CD4-positive, alpha-beta T cell treated with Interleukin-15 for 1 hour (primary cell): ENCODE data around the gene KLK5.
"Not testable (repeated sequence)": the region's sequence is repeated elsewhere in the genome, so short reads cannot be mapped to it uniquely, and the experiment has no call there.

Experiments used
- DNase-seq: peaks from one replicate; pipeline ENCODE4 v3.0.0-alpha.2; 2020

Gene KLK5, protein sequence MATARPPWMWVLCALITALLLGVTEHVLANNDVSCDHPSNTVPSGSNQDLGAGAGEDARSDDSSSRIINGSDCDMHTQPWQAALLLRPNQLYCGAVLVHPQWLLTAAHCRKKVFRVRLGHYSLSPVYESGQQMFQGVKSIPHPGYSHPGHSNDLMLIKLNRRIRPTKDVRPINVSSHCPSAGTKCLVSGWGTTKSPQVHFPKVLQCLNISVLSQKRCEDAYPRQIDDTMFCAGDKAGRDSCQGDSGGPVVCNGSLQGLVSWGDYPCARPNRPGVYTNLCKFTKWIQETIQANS

DNA sequence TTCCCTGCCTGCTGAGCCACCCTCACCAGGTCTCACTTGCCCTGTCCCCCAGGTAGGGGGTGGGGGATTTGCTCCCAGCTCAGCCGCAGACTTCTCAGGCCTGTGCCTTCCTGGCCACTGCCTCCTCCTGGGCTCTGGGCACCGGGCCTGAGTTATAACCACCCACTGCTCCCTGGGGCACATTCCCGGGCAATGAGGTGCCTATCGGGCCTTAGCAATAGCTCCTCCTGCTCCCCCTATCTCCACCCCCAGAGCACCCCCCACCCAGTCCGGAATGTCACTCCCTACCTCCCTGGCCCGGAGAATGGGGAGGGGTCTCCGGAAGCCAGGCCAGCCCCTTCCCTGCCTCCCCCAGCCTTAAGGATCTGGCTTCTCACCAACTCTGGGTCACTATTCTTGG, at the start of gene KLK5:
TSS of gene KLK5 (minus strand) at position 129 of the 400 bp plus-strand sequence. CDS start 381 bp downstream, outside the sequence.
- DNase-seq: no peak

DNA sequence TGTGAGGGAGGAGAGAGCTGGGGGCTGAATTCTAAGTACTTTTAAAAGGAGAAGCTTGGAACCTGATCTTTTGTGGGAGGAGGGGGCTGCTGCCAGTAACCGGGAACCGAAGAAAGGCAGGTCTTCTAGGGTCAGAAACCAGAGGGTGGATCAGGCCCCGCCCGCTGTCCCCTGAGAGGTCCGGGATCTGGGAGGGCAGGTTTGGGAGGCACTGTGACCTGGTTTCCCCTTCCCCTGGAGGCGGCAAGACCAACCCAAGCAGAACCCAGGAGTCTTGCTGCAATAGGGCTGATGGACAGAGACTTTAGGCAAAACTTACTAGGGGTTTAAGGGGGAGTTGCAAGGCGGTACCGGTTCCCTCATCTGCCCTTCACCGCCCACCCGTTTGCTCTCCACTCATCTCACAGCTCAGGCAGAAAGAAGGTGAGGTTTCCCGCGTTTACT, 49.3 kb upstream of the KLK5 start:
- DNase-seq: no peak

DNA sequence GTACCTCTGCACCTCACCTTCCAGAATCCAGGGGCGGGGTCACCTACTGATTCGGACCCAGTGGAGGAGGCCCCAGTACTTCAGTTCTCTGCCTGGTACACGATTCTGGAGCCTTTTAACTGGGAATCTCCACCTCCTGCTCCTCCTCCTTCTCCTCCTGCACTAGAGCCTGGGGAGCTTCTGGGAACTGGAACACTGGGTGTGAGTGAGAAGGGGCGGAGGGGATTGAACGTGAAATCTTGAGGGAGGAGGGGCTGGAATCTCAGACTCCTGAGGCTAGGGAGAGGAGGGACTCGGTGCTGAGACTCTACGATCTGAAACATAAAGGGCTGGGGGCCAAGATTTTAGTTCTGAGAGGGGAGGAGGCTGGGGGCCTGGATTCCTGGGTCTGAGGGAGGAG, 48.7 kb upstream of the KLK5 start, which contains the start of gene KLK8:
TSS of gene KLK8 (minus strand) at position 90 of the 400 bp plus-strand sequence. CDS start 437 bp downstream, outside the sequence.
- DNase-seq: no peak

DNA sequence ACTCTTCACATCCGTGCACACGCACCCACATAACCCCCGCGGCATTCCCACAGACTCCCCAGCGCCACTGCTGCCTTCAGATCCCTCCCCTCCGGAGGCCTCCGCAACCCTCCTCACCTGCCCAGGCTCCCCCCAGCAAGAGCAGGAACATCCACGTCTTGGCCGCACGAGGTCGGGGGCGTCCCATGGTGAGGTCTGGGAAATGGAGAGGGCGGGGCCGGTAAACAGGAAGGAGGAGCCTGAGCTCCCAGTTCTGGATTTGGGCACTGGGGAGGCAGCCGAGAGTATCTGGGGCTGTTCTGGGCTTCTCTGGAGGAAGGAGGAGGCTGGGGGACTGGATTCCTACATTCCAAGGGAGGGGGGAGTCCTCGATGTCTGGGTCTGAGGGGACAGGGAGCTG, 48.1 kb upstream of the KLK5 start:
- DNase-seq: no peak

DNA sequence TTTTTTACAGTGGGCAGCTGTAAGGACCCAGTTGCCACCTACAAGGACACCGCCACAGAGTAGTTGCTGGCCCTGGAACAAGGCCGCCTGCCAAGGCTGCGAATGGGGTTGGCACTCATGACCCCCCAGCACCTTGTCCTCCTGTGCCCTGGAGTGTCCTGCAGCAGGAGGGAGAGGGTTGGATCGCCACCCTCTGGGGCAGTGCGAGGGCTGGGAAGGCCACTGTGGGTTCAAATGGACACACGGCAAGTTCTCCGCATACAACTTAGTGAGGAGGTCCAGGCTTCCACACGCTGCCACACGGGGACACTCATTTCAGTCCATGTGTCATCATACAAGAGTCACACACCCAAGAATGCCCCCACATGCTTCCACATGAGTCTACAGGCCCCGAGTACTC, 47.6 kb upstream of the KLK5 start:
- DNase-seq: no peak

DNA sequence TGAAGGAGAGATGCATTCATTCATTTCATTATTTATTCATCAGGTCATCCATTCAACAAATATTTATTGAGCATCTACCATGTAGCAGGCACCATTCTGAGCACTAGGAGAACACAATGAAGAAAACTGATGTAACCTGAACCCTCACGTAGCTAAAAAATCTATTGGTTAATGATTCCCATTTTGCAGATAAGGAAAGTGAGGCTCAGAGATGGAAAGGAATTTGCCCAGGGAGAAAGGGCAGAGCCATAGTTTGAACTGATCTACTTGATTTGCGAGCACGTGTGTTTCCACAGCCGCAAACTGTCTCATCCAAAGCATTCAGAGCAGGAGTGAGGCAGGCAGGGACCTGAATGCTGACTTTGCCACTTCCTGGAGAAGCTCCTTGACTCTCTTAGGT, 45.8 kb upstream of the KLK5 start:
- DNase-seq: no peak

DNA sequence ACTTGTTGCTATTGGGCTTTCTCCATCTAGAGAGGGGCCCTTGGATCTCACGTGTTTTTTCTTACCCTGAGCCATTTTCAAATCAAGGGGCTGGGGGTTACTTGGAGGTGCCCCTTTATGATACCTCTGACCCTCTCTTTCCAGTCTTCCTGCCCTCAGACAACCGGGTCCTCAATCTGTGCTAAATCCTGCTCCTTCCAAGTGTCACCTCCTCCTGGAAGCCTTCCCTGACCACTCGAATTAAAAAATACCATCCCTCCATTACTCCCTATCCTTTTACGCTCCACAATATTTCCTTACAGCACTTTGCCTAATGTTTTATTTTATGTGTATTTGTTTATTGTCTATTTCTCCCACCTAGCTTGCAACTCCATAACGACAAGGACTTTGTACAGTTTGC, 45.2 kb upstream of the KLK5 start:
- no peak for DNase-seq

DNA sequence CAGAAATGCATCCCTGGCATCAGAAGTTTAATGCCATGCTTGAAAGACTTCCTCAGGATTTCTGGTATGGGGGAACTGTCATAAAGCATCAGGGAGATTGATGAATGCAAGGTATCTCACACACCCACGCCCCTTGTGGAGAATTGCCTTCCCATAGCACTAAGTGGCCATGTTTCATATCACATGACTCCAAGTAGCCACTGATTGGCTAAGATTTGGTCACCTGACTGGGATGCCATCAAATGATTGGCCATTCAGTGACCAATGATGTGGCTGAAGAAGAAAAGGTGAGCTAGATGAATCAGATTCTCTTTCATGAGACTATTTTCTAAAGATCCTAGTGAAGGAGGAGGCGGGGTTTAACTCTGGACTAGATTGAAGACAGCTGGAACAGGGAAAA, 41.3 kb upstream of the KLK5 start:
- no peak for DNase-seq

DNA sequence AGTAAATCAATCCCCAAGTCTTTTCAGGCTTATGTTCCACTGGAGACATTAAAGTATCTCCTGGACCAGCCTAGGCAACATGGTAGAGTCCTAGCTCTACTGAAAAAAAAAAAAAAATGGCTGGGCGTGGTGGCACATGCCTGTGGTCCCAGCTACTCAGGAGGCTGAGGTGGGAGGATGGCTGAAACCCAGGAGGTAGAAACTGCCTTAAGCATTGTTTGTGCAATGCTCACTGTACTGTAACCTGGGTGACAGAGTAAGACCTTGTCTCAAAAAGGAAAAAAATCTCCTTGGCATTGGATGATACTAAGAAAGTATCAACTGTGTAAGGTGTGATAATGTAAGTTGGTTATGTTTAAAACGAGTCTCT, 39.8 kb upstream of the KLK5 start:
- DNase-seq: no peak

DNA sequence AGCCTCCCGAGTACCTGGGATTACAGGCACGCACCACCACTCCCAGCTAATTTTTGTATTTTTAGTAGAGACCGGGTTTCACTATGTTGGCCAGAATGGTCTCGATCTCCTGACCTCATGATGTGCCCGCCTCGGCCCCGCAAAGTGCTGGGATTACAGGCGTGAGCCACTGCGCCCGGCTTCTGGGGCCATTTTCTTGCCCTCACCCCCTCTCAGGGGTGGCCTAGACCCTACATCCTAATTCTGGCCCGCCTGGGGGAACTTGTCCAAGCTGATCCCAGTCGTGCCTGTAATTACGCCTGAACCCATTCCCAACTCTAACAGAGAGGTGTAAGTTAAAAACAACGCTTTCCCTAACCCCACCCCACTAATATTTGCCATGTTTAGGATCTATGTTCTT, 31.6 kb upstream of the KLK5 start:
- DNase-seq: not testable (repeated sequence)

DNA sequence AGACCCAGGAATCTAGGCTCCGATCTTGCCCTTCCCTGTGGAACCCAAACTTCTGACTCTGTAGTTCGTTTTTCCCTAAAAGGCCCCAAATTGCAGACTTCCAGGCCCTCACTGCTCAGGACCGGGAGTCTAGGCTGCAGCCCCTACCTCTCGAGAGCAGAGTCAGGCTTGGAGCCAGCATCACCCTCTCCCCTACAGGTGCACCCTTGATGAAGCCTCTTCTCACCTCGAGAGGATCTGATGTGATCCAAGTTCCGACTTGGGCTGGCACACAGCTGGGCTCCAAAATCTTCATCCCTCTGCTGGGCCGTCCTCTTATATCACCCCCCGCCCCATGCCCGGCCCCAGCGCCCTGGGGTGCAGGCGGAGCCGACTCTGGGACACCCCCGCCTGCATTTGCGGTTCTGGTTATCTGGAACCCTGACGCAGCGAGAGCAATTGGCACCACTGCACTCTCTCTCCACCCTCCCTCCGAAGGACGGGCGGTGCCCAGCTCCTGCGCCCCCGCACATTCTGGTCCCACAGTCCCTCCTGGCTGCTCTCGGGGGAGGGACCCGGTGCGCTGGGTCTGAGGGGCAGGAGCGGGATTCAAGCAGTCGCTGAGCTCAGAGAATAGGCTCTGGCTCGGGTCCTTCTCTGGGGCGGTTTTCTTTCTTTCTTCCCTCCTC, 30.9 kb upstream of the KLK5 start, which contains the start of gene KLK7:
TSS of gene KLK7 (minus strand) at position 293 of the 668 bp plus-strand sequence. CDS start 1,518 bp downstream, outside the sequence.
- no peak for DNase-seq

DNA sequence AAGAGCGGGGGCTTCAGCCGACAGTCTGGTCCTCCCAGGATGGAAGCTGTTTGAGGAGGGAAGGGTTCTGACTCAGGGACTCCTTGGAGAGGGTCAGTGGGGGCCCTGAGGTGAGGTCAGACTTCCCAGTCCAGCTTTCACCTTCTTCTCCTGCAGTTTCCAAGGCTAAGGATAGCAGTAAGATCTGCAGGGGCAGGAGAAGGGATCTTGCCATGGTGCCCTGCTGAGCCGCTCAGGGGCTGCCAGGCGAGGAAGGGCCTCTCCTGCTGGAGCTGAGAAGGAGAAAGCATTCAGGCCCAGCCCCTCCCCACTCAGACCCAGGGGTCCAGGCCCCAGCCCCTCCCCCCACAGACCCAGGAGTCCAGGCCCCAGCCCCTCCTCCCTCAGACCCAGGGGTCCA, 29.3 kb upstream of the KLK5 start:
- DNase-seq: no peak

DNA sequence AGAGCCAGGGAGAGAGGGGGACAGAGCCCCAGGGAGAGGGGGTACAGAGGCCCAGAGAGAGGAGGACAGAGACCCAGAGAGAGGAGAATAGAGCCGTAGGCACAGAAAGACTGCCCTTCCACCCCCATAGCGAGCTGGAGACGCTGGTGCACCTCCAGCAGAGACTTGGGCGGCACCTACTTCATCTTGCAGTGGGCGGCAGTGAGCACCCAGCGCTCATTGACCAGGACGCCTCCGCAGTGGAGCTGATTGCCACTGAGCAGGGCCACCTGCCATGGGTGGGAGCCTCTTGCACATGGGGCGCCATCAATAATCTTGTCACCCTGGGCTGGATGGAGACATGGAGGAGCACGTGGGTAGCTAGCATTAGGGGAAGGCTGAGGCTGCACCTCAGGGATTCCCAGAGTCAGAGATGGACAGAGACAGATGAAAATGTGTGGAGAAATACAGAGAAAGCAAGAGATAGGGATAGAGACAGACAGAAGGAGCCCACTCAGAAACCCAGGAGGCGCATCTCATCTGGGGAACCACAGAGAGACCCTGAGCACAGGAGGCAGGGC, 28.8 kb upstream of the KLK5 start:
- DNase-seq: no peak

DNA sequence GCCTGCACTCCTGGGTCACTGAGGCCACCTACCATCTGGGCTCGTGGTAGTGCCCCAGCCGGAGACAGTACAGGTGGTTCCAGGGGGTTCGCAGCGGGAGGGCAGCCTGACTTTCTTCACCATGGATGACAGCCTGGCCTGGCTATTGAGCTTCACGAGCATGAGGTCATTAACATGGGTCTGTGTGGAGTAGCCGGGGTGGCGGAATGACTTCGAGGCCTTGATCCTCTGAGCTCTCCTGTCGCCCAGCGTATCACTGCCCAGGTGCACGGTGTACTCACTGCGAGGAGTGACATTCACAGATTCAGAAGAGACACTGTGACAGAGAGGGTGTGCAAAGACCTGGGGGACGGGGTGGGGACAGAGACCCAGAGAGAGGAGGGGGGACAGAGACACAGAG, 27.4 kb upstream of the KLK5 start:
- no peak for DNase-seq

DNA sequence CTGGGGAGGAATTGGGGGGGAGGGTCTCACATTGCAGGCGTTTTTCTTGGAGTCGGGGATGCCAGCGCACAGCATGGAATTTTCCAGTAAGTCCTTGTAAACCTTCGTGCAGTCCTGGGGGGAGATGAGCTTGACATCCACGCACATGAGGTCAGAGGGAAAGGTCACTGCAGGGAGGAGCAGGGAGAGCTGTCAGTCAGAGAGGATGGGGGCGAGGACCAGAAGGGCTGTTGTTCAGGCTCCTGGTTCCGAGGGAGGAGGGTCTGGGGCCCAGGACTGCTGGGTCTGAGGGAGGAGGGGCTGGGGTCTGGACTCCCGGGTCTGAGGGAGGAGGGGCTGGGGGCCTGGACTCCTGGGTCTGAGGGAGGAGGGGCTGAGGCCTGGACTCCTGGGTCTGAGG, 26.9 kb upstream of the KLK5 start:
- DNase-seq: no peak

DNA sequence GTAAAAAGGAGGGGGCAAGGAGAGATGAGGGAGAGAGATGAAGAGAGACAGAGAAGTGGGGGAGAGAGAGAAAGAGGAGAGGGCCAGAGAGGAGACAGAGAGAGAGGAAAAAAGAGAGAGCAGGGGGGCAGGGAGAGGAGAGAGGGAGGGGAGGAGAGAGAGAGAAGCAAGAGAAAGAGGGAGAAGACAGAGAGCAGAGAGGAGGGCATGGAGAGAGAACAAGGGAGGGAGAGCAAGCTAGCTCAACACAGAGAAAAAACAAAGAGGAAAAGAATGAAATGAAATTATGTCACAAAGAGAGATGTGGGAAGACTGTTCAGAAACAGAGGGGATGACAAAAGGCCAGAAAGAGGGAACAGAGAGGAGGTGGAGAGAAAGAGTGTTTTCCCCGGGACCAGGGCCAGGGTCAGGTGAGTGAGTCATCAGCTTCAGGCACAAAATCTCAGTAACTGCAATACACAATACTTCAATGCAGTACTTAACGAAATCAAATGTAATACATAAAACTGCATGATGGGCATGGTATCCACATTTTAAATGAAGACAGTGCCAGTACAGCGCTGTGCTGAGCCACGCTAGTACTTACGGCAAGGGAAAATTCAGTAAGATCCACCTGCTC, 26.0 kb upstream of the KLK5 start:
- DNase-seq: no peak

DNA sequence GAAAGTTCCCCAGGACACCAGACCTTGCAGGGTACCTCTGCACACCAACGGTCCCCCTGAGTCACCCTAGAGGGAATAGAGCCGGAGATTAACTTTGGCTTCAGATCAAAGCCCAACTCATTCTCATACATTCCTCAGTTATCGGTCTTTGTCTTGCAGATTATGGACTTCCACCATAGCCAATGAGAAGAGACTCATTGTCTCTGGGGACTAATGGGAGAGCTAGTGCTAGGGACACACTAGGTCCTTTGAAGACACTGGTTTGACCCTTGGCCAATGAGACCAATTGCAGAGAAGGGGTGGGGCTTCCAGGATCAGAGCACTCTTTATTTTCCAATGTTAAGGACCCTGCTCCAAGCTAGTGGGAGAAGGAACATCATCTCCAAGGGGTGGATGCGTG, 24.8 kb upstream of the KLK5 start:
- DNase-seq: no peak

DNA sequence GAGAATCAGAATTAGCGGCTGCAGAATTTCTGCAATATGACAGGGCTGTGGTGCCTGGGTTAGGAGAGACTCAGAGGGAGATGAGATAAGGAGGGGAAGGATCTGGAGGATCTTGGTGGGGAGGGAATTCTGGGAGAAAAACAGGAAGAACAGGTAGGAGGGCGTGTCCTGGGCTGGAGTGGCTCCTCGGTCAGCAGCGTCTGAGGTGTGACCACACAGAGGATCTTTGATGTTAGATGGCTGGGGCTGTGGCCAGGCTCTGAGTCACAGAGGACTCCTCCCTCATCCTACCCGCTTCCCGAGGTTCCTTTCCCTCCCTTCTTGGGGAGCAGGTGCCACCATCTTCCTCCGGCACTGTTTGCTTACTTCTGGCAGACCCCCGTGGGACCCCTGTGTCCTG, 22.9 kb upstream of the KLK5 start:
- no peak for DNase-seq

DNA sequence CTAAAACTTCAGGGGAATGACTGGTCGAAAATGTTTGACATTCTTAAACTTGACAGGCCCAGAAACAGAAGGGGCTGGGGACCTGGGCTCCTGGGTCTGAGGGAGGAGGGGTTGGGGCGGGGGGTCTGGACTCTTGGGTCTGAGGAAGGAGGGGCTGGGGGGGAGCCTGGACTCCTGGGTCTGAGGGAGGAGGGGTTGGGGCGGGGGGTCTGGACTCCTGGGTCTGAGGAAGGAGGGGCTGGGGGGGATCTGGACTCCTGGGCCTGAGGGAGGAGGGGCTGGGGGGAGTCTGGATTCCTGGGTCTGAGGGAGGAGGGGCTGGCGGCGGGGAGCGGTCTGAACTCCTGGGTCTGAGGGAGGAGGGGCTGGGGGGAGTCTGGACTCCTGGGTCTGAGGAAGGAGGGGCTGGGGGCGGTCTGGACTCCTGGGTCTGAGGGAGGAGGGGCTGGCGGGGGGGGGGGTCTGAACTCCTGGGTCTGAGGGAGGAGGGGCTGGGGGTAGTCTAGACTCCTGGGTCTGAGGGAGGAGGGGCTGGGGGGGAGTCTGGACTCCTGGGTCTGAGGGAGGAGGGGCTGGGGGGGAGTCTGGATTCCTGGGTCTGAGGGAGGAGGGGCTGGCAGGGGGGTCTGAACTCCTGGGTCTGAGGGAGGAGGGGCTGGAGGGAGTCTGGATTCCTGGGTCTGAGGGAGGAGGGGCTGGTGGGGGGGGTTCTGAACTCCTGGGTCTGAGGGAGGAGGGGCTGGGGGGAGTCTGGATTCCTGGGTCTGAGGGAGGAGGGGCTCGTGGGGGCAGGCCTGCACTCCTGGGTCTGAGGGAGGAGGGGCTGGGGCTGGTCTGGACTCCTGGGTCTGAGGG, 22.1 kb upstream of the KLK5 start:
- no peak for DNase-seq

DNA sequence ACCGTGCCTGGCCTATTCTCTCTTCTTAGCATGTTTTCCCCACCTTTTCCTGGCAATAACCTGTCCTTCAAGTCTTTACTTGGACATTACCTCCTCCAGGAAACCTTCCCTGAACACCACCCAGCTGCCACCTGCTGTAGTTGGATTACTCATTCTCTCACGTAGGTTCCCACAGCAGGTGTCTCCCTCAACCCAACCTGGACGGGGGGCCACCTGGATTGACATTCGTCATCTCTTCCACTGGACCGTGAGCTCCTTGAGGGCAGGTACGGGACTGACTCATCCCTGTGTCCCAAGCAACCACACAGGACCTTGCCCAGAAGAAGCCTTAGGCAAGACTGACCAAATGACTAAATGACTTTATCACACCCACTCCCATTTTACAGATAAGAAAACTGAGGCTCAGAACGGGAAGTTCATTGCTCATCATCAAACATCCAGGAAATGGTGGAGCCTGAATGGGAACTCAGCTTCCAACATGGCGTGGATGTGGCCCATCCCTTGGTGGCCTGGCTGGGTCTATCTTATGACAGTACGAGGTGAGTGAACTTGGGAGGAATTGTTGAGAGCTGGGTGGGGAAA, 20.0 kb upstream of the KLK5 start:
- DNase-seq: no peak

DNA sequence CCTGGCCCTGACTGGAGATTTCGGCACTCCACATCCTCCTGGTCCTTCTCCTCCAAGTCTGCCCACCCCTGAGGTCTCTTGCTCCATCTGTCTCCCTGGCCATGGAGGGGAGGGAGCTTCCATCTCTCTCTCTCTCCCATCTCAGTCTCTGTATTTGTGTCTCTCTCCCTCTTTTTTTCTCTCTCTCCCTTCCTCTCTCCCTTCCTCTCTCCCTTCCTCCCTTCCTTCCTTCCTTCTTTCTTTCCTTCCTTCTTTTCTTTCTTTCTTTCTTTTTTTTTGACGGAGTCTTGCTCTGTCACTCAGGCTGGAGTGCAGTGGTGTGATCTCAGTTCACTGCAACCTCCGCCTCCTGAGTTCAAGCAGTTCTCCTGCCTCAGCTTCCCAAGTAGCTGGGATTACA, 17.0 kb upstream of the KLK5 start:
- not testable (repeated sequence) for DNase-seq

DNA sequence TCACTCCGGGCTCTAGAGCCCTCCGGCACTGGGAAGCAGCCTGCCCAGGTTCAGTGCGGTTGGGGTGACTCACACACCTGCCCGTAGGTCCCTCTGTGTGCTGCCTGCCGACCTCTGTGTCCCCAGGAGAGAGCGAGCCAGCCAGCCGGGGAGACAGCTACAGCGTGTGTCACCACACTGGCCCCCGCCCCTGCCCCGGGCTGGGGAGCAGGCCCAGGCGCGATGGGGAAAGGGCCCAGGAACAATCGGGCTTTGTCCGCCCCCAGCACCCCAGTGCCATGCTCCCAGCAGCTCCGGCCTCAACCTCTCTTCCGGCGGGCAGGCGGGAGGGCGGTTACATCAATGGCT, 16.5 kb upstream of the KLK5 start, which contains the start of gene KLK6:
TSS of gene KLK6 (minus strand) at position 179 of the 348 bp plus-strand sequence. CDS start 1,487 bp downstream, outside the sequence.
- no peak for DNase-seq
